Activated naive CD4-positive, alpha-beta T cell treated with anti-CD3 and anti-CD28 coated beads, Interleukin-2, amount 50 U/mL, for 72 hours (primary cell): ENCODE data around the gene MOSPD3. TPM values are rescaled to one million over a fixed set of nuclear protein-coding genes. Genes with fewer than 3 reads are reported as not detected.
"Not testable (repeated sequence)": the region's sequence is repeated elsewhere in the genome, so short reads cannot be mapped to it uniquely, and the experiment has no call there.

Source experiments
- ATAC-seq, 2 donors: fragments of 150-1000 bp; cut with Tn5 transposase; 2 replicates each; pipeline ENCODE4 v1.10.0; 2021; ENCODE audit warnings: mild to moderate bottlenecking in 2 of 2, moderate library complexity in 2 of 2
- DNase-seq, 2 donors: peaks; one replicate each; pipeline ENCODE4 v3.0.0; 2021 to 2022; ENCODE audit warnings: low spot score in 2 of 2
- H3K27ac Mint-ChIP-seq, 2 donors: one replicate each; pipeline ENCODE4 v1.8.0; 2022; ENCODE audit warnings: mild to moderate bottlenecking in 2 of 2, mixed read lengths in 2 of 2
- H3K36me3 Mint-ChIP-seq, 2 donors: one replicate each; pipeline ENCODE4 v1.8.0; 2022; ENCODE audit warnings: mixed read lengths in 2 of 2
- H3K9me3 Mint-ChIP-seq, 2 donors: one replicate each; pipeline ENCODE4 v1.8.0; 2022; ENCODE audit warnings: mixed read lengths in 2 of 2
- total RNA-seq, 2 donors: library from RNA; stranded (reverse); gene quantifications; one replicate each; pipeline ENCODE4 v1.2.3, GENCODE V29; 2022

The MOSPD3 gene
- total RNA-seq, 2 donors from 2014 or later: 20.7 to 28.0 TPM

- no peak for ATAC-seq
- Mint-ChIP-seq H3K27ac (peak overlapping the region in 1 of 2 donors; percentile 65), H3K9me3 (no peaks in the 10 kb centered on the region), H3K36me3 (peaks cover 0 to 10% of the 10 kb centered on the region in 2 donors)
- DNase-seq: no peak
Observed at GRCh38 chr7:100627238-100627549, 14.9 kb downstream of the MOSPD3 start.

- no peak overlapping the region for H3K27ac Mint-ChIP-seq
- DNase-seq (peak in 1 of 2 donors; percentile 45), ATAC-seq (no peak)
- H3K9me3 Mint-ChIP-seq: no peaks in the 10 kb centered on the region
- peaks cover 5 to 11% of the 10 kb centered on the region in 2 donors for H3K36me3 Mint-ChIP-seq
Observed at GRCh38 chr7:100629117-100629716, 16.9 kb downstream of the MOSPD3 start.

GRCh38 chr7:100630066-100630465, 17.7 kb downstream of the MOSPD3 start:
- no peak for ATAC-seq
- H3K36me3 Mint-ChIP-seq: peaks cover 6 to 9% of the 10 kb centered on the region in 2 donors
- DNase-seq: no peak
- H3K27ac Mint-ChIP-seq: no peak overlapping the region
- no peaks in the 10 kb centered on the region for H3K9me3 Mint-ChIP-seq

GRCh38 chr7:100632951-100633717, 20.8 kb downstream of the MOSPD3 start:
- Mint-ChIP-seq H3K36me3 (peaks cover 6 to 9% of the 10 kb centered on the region in 2 donors), H3K9me3 (no peaks in the 10 kb centered on the region), H3K27ac (peak overlapping the region; percentile 91 to 97)
- DNase-seq (peak; percentile 67 to 77), ATAC-seq (peak; percentile 73 to 80)

- H3K27ac Mint-ChIP-seq: peak overlapping the region in 1 of 2 donors; percentile 39
Observed at GRCh38 chr7:100639995-100640516, 27.7 kb downstream of the MOSPD3 start.

GRCh38 chr7:100640517-100641440, 28.4 kb downstream of the MOSPD3 start:
- ATAC-seq: no peak
- DNase-seq: no peak
- H3K36me3 Mint-ChIP-seq: no peaks in the 10 kb centered on the region
- H3K9me3 Mint-ChIP-seq: no peaks in the 10 kb centered on the region
- H3K27ac Mint-ChIP-seq: peak overlapping the region in 1 of 2 donors; percentile 39

More at GRCh38 chr7:100639995-100640516, 27.7 kb downstream of the MOSPD3 start:
- no peaks in the 10 kb centered on the region for H3K9me3 Mint-ChIP-seq
- H3K36me3 Mint-ChIP-seq: no peaks in the 10 kb centered on the region
- DNase-seq (no peak), ATAC-seq (no peak)

- Mint-ChIP-seq H3K9me3 (no peaks in the 10 kb centered on the region), H3K27ac (peak within 1 kb of the TSS; percentile 37 to 39), H3K36me3 (no peaks in the 10 kb centered on the region)
- DNase-seq (no peak), ATAC-seq (no peak)
Observed at GRCh38 chr7:100641463-100641859, 29.1 kb downstream of the MOSPD3 start, which contains the start of gene TFR2. Gene TFR2 (minus strand): TSS chr7:100641552. CDS start chr7:100641509, 43 bp downstream.

- H3K9me3 Mint-ChIP-seq: no peaks in the 10 kb centered on the region
- no peak for DNase-seq
- peak overlapping the region in 1 of 2 donors; percentile 37 for H3K27ac Mint-ChIP-seq
- no peak for ATAC-seq
- no peaks in the 10 kb centered on the region for H3K36me3 Mint-ChIP-seq
Observed at GRCh38 chr7:100641860-100642533, 29.7 kb downstream of the MOSPD3 start.

GRCh38 chr7:100642534-100642907, 30.2 kb downstream of the MOSPD3 start:
- Mint-ChIP-seq H3K36me3 (no peaks in the 10 kb centered on the region), H3K27ac (no peak overlapping the region), H3K9me3 (no peaks in the 10 kb centered on the region)
- ATAC-seq (peak; percentile 45 to 85), DNase-seq (peak in 1 of 2 donors; percentile 47)

- H3K27ac Mint-ChIP-seq: no peak overlapping the region
- DNase-seq (no peak), ATAC-seq (no peak)
- peaks cover 0 to 9% of the 10 kb centered on the region in 2 donors for H3K36me3 Mint-ChIP-seq
- no peaks in the 10 kb centered on the region for H3K9me3 Mint-ChIP-seq
Observed at GRCh38 chr7:100649826-100650565, 37.7 kb downstream of the MOSPD3 start.

- ATAC-seq: no peak
- no peak for DNase-seq
- Mint-ChIP-seq H3K27ac (peak overlapping the region in 1 of 2 donors; percentile 58), H3K36me3 (peaks cover 0 to 10% of the 10 kb centered on the region in 2 donors), H3K9me3 (no peaks in the 10 kb centered on the region)
Observed at GRCh38 chr7:100654908-100655831, 42.8 kb downstream of the MOSPD3 start.

- peak; percentile 16 to 85 for ATAC-seq
- H3K36me3 Mint-ChIP-seq: peaks cover 0 to 10% of the 10 kb centered on the region in 2 donors
Observed at GRCh38 chr7:100655908-100656674, 43.8 kb downstream of the MOSPD3 start, which contains the start of gene ACTL6B. Gene ACTL6B (minus strand): TSS chr7:100656448. CDS start chr7:100656354, 94 bp downstream.

GRCh38 chr7:100662194-100662776, 49.9 kb downstream of the MOSPD3 start:
- not testable (repeated sequence) for H3K36me3 Mint-ChIP-seq, DNase-seq, H3K27ac Mint-ChIP-seq, ATAC-seq, H3K9me3 Mint-ChIP-seq

More at GRCh38 chr7:100655908-100656674, 43.8 kb downstream of the MOSPD3 start, which contains the start of gene ACTL6B:
- H3K9me3 Mint-ChIP-seq: no peaks in the 10 kb centered on the region
- DNase-seq: peak in 1 of 2 donors; percentile 79
- no peak within 1 kb of the TSS for H3K27ac Mint-ChIP-seq
